ENCODE measurements around the gene OR6J1. TPM values are rescaled to one million over a fixed set of nuclear protein-coding genes. Genes with fewer than 3 reads are reported as not detected.

OR6J1 gene
- total and polyA plus RNA-seq, 2 of the 8 experiments (the other 6 are each of a cell fraction or from before 2014, with no cell fraction given), result not detected

DNA sequence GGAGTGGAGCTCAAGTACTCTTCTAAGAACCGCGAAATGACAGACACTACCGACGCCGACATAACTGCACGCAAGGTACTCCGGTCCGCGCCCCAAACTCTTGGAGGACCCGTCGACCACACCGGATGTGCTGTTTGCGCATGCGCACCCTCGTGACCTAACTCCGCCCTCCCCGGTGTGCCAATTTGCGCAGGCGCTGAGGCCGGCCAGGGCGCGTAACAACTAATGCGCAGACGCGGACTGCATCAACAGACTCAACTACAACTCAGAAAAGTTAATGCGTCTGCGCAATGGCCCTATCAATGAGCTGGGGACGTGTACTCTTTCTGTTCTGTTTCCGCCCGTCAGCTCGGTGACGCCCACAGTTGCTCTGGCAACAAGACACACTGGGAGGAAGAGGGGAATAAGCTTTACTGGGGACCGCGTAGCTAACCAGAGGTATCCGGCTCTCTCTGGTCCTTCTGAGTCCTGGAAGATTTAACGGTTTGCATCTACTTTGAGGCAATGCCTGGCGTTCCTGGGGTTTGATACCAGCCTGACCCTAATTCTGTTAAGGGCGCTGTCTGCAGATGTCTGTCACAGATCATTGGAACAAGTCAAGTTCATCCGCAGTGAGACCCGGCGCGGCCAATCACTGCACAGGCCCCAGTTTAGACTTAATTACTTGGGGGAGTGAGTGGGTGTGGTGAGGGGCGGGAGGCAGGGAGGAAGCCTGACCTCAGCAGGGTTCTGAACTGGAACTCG, 54.9 kb downstream of the OR6J1 start, which contains the start of gene DAD1 (continued):
- TF ChIP-seq TBP (IDR thresholded peaks at IDR 0.05; ENCODE audit: low read depth, low read length) (peak; percentile 71), KDM5A (IDR thresholded peaks at IDR 0.05; ENCODE audit: low read length) (0 out of 2 replicates have a peak, but pooled peaks have one; percentile 42), SUZ12 (IDR thresholded peaks at IDR 0.05; ENCODE audit: low read length) (no peak), BACH1 (IDR thresholded peaks at IDR 0.05; ENCODE audit: low read length) (no peak), HDAC6 (IDR thresholded peaks at IDR 0.05; ENCODE audit: low read depth, low read length) (no peak), HDAC2 (IDR thresholded peaks at IDR 0.05; ENCODE audit: borderline replicate concordance in 1 of 2, low read depth in 2 of 2, low read length in 2 of 2) (no peak), JUN (IDR thresholded peaks at IDR 0.05; ENCODE audit: low read depth, low read length) (no peak), POU5F1 (IDR thresholded peaks at IDR 0.05; ENCODE audit: low read depth, low read length) (no peak), SP2 (IDR thresholded peaks at IDR 0.05; ENCODE audit: low read length) (no peak), EGR1 (IDR thresholded peaks at IDR 0.05; ENCODE audit: borderline replicate concordance, low read depth, low read length) (peak; percentile 28; the same call in 1 of the 2 replicates), PHF8 (conservative IDR thresholded peaks at IDR 0.05; ENCODE audit: low read depth, low read length) (0 out of 2 replicates have a peak, but pooled peaks have one; percentile 63), SP1 (IDR thresholded peaks at IDR 0.05; ENCODE audit: low read depth, low read length) (0 out of 2 replicates have a peak, but pooled peaks have one; percentile 7), SIN3A (conservative IDR thresholded peaks at IDR 0.05 in 1 of 2, IDR thresholded peaks at IDR 0.05 in 1 of 2; ENCODE audit: low read depth in 1 of 2, low read length in 2 of 2) (peak; percentile 80 to 96), CHD1 (IDR thresholded peaks at IDR 0.05; ENCODE audit: low read depth, low read length) (no peak)
